ENCODE measurements around the gene COX19. TPM values are rescaled to one million over a fixed set of nuclear protein-coding genes. Genes with fewer than 3 reads are reported as not detected.

Gene COX19
- total and polyA plus RNA-seq, 2 donors (not counting 3 experiments of a cell fraction or from before 2014, with no cell fraction given) = 6.8 to 10.6 TPM

DNA sequence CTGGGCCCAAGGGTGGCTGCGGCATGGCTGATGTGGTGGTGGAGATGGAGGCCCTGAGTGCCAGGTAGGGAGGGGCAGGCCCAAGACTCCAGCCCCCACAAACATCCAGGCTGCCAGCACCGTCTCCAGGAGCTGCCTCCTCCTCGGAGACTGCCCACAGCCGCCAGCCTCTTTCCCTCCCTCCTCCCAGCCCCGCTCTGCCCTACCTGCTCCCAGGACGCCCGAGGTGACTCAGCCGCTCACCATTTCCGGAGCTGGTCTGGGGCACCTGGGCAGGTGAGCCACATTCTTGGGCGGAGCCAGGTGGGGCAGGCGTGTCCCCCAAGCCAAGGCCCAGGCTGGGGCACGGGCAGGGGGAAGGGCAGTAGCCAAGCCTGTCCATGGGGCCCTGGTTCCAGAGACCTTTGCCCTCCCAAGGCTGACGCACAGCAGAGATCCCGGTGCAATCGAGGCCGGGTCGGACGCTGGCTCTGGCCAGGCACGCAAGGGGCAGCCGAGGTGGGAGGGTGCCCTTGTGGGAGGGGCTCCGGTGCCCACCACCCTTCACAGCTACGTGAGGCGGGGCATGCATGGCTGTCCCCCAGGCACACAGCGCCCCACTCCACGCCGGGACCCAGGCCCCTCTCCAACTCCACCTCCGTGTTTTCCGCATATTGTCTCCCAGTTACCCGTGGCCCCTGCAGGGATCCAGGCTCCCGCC, 29.6 kb downstream of the COX19 start:
- Histone ChIP-seq H4K20me1 (replicated peaks; ENCODE audit: control insufficient read depth, extremely low read depth, insufficient read depth, low read length) (no peaks in the 10 kb centered on the region), H3K4me1 (ENCODE audit: control insufficient read depth, extremely low read depth, insufficient read depth, low read length) (no peaks in the 10 kb centered on the region), H3K9me3 (replicated peaks; ENCODE audit: control insufficient read depth, insufficient read depth, low read length) (no peaks in the 10 kb centered on the region), H3K9ac (replicated peaks; ENCODE audit: extremely low read depth, insufficient read depth, low read length) (no peak overlapping the region), H3K9me1 (replicated peaks; ENCODE audit: control insufficient read depth, extremely low read depth, insufficient read depth, low read length) (no peaks in the 10 kb centered on the region), H3K27ac (ENCODE audit: insufficient read depth, low read depth, low read length) (no peak overlapping the region), H3K79me2 (ENCODE audit: control insufficient read depth, insufficient read depth, low read length) (no peaks in the 10 kb centered on the region), H3K27me3 (ENCODE audit: control insufficient read depth in 2 of 2, insufficient read depth in 2 of 2, low read length in 2 of 2) (peaks cover 0 to 8% of the 10 kb centered on the region in 2 experiments), H3K36me3 (ENCODE audit: control insufficient read depth in 2 of 2, extremely low read depth in 1 of 2, insufficient read depth in 2 of 2, low read length in 2 of 2) (no peaks in the 10 kb centered on the region), H3K4me2 (ENCODE audit: insufficient read depth, low read length) (no peak overlapping the region), H3K4me3 (replicated peaks in 1 of 3; ENCODE audit: insufficient read depth in 1 of 3, low read depth in 1 of 3, low read length in 3 of 3) (no peak overlapping the region), H2AFZ (ENCODE audit: low read depth, low read length) (no peak overlapping the region)
- TF ChIP-seq GATA2 (IDR thresholded peaks at IDR 0.05; ENCODE audit: insufficient read depth, insufficient read length, low read depth, low read length) = no peak
- no peak for TF ChIP-seq JUN (IDR thresholded peaks at IDR 0.05; ENCODE audit: borderline replicate concordance, insufficient read depth, insufficient read length, low read depth)
- TF ChIP-seq POLR2A (IDR thresholded peaks at IDR 0.05; ENCODE audit: low read depth, low read length) = no peak
- no peak for TF ChIP-seq CTCF (IDR thresholded peaks at IDR 0.05; ENCODE audit: extremely low read depth in 1 of 2, insufficient read depth in 1 of 2, low read depth in 1 of 2, low read length in 2 of 2)
- TF ChIP-seq, protein P1, sequence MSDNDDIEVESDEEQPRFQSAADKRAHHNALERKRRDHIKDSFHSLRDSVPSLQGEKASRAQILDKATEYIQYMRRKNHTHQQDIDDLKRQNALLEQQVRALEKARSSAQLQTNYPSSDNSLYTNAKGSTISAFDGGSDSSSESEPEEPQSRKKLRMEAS (IDR thresholded peaks at IDR 0.05; ENCODE audit: insufficient read depth, insufficient read length) = no peak
- no peak for TF ChIP-seq FOS (IDR thresholded peaks at IDR 0.05; ENCODE audit: borderline replicate concordance, insufficient read depth, low read length)
- no peak for TF ChIP-seq MYC (IDR thresholded peaks at IDR 0.05; ENCODE audit: low read depth, low read length)
- no peak for TF ChIP-seq EZH2 (IDR thresholded peaks at IDR 0.05; ENCODE audit: borderline replicate concordance, low read depth, low read length, severe bottlenecking)
- TF ChIP-seq POLR2AphosphoS5 (IDR thresholded peaks at IDR 0.05; ENCODE audit: insufficient read depth, low read depth, low read length) = no peak
- POLR2A ChIA-PET = no interaction called here
- intact Hi-C loops (cut with micrococcal nuclease) (no loop called here), dilution Hi-C loops (cut with MboI; ENCODE audit: extremely low pct_ligation_motif_present, low sequenced_read_pairs) (no loop called here)
- FAIRE-seq (no peak), DNase-seq (ENCODE audit: low read depth, low spot score) (no peak)
- no TSS peak for BruUV-seq (replicated peaks)
- CTCF ChIA-PET = no interaction called here
